Measurements from ENCODE around the gene JCAD.

Gene JCAD

DNA sequence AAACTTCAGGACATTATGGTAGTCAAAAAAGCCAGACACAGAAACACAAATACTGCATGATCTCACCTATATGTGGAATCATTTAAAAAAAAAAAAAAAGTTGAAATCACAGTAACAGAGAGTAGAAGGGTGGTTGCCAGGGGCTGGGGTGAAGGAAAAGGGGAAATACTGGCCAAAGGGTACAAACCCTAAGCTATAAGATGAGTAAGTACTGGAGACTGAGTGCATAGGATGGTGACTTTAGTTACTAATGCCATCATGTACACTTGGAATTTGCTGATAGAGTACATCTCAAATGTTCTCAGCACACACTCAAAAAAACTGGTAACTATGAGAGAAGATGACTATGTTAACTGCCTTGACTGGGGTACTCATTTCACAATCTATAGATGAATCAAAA lies 39.9 kb downstream of the JCAD start:
- DNase-seq (ENCODE audit: extremely low read depth, insufficient read length), result no peak
- TF ChIP-seq, protein P1, sequence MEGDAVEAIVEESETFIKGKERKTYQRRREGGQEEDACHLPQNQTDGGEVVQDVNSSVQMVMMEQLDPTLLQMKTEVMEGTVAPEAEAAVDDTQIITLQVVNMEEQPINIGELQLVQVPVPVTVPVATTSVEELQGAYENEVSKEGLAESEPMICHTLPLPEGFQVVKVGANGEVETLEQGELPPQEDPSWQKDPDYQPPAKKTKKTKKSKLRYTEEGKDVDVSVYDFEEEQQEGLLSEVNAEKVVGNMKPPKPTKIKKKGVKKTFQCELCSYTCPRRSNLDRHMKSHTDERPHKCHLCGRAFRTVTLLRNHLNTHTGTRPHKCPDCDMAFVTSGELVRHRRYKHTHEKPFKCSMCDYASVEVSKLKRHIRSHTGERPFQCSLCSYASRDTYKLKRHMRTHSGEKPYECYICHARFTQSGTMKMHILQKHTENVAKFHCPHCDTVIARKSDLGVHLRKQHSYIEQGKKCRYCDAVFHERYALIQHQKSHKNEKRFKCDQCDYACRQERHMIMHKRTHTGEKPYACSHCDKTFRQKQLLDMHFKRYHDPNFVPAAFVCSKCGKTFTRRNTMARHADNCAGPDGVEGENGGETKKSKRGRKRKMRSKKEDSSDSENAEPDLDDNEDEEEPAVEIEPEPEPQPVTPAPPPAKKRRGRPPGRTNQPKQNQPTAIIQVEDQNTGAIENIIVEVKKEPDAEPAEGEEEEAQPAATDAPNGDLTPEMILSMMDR (IDR thresholded peaks at IDR 0.05; ENCODE audit: insufficient read depth, low read length, poor library complexity, severe bottlenecking), result no peak
- Histone ChIP-seq H3K36me3 (ENCODE audit: control insufficient read depth, insufficient read depth, low read length) (no peaks in the 10 kb centered on the region), H3K4me3 (replicated peaks; ENCODE audit: low read depth, low read length) (no peak overlapping the region), H3K27me3 (replicated peaks; ENCODE audit: control insufficient read depth, insufficient read depth, low read length) (no peaks in the 10 kb centered on the region)

DNA sequence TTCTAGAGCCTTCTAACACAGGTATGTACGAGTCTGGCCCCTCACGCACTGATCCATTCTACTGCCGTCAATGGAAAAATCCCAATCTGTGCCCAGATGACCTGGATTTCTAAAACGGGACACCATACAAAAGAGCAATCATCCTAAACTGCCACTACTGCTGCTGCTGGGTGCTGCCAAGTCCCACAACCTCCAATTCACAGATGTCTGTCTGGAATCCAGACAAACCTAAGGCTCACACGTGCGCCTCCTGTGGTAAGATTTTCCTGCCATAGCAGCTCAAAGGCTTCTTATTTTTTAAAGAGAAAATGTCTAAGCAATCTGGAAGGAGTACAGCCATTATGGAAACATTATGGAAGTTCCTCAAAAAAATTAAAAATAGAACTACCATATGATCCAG lies 40.9 kb downstream of the JCAD start:
- DNase-seq (ENCODE audit: extremely low read depth, insufficient read length), result no peak
- no peak overlapping the region for H3K4me3 ChIP-seq (replicated peaks; ENCODE audit: low read depth, low read length)
- TF ChIP-seq, protein P1 (IDR thresholded peaks at IDR 0.05; ENCODE audit: insufficient read depth, low read length, poor library complexity, severe bottlenecking), result no peak
- no peaks in the 10 kb centered on the region for H3K27me3 ChIP-seq (replicated peaks; ENCODE audit: control insufficient read depth, insufficient read depth, low read length)
- H3K36me3 ChIP-seq (ENCODE audit: control insufficient read depth, insufficient read depth, low read length), result no peaks in the 10 kb centered on the region

DNA sequence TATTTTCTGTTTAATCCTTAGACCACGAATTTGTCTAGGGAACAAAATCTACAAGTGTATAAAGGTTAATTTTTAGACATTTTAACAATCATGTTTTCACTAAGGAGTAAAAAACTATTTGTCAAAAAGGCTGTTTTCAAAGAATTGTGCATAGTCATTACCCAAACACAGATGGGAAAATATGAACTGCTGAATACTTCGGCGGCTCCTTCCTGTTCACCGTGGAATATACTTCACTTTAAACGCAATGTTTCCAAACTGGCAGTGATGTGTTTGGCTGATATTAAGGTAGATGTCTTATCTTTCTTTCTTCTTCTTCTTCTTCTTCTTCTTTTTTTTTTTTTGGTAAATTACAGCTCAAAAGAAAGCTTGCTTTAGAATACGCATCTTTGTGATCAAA lies 41.4 kb downstream of the JCAD start:
- no peak overlapping the region for H3K4me3 ChIP-seq (replicated peaks; ENCODE audit: low read depth, low read length)
- no peak for DNase-seq (ENCODE audit: extremely low read depth, insufficient read length)
- TF ChIP-seq, protein P1 (IDR thresholded peaks at IDR 0.05; ENCODE audit: insufficient read depth, low read length, poor library complexity, severe bottlenecking), result no peak
- no peaks in the 10 kb centered on the region for H3K36me3 ChIP-seq (ENCODE audit: control insufficient read depth, insufficient read depth, low read length)
- H3K27me3 ChIP-seq (replicated peaks; ENCODE audit: control insufficient read depth, insufficient read depth, low read length), result no peaks in the 10 kb centered on the region

GRCh38 chr10:30017556-30017955 lies 41.8 kb downstream of the JCAD start:
- no peaks in the 10 kb centered on the region for H3K27me3 ChIP-seq (replicated peaks; ENCODE audit: control insufficient read depth, insufficient read depth, low read length)
- no peak overlapping the region for H3K4me3 ChIP-seq (replicated peaks; ENCODE audit: low read depth, low read length)
- no peak for DNase-seq (ENCODE audit: extremely low read depth, insufficient read length)
- H3K36me3 ChIP-seq (ENCODE audit: control insufficient read depth, insufficient read depth, low read length), result no peaks in the 10 kb centered on the region
- TF ChIP-seq, protein P1 (IDR thresholded peaks at IDR 0.05; ENCODE audit: insufficient read depth, low read length, poor library complexity, severe bottlenecking), result no peak

GRCh38 chr10:30014511-30014910 lies 44.9 kb downstream of the JCAD start:
- Histone ChIP-seq H3K4me3 (replicated peaks; ENCODE audit: low read depth, low read length) (no peak overlapping the region), H3K36me3 (ENCODE audit: control insufficient read depth, insufficient read depth, low read length) (no peaks in the 10 kb centered on the region), H3K27me3 (replicated peaks; ENCODE audit: control insufficient read depth, insufficient read depth, low read length) (no peaks in the 10 kb centered on the region)
- TF ChIP-seq, protein P1 (IDR thresholded peaks at IDR 0.05; ENCODE audit: insufficient read depth, low read length, poor library complexity, severe bottlenecking), result no peak
- no peak for DNase-seq (ENCODE audit: extremely low read depth, insufficient read length)

GRCh38 chr10:30013757-30014156 lies 45.6 kb downstream of the JCAD start:
- no peak for DNase-seq (ENCODE audit: extremely low read depth, insufficient read length)
- Histone ChIP-seq H3K27me3 (replicated peaks; ENCODE audit: control insufficient read depth, insufficient read depth, low read length) (no peaks in the 10 kb centered on the region), H3K4me3 (replicated peaks; ENCODE audit: low read depth, low read length) (no peak overlapping the region), H3K36me3 (ENCODE audit: control insufficient read depth, insufficient read depth, low read length) (no peaks in the 10 kb centered on the region)
- TF ChIP-seq, protein P1 (IDR thresholded peaks at IDR 0.05; ENCODE audit: insufficient read depth, low read length, poor library complexity, severe bottlenecking), result no peak
